ENCODE data around the gene ACTR3C. TPM values are rescaled to one million over a fixed set of nuclear protein-coding genes. Genes with fewer than 3 reads are reported as not detected.

The ACTR3C gene
- total RNA-seq (2022) (22.8 and 26.0 TPM in 2 replicates), Bru-seq, nascent RNA (percentile 75 among the genes with signal in this experiment), BruChase-seq, experiment 1, labeled RNA remaining after a 6-hour chase (percentile 84 among the genes with signal in this experiment), BruChase-seq, experiment 2, labeled RNA remaining after a 2-hour chase (percentile 91 among the genes with signal in this experiment)
- long read RNA-seq, partial matches to known transcripts: 0 of 11 reads
- long read RNA-seq, other reads (novel, unspliced or antisense): 11 of 11 reads

DNA sequence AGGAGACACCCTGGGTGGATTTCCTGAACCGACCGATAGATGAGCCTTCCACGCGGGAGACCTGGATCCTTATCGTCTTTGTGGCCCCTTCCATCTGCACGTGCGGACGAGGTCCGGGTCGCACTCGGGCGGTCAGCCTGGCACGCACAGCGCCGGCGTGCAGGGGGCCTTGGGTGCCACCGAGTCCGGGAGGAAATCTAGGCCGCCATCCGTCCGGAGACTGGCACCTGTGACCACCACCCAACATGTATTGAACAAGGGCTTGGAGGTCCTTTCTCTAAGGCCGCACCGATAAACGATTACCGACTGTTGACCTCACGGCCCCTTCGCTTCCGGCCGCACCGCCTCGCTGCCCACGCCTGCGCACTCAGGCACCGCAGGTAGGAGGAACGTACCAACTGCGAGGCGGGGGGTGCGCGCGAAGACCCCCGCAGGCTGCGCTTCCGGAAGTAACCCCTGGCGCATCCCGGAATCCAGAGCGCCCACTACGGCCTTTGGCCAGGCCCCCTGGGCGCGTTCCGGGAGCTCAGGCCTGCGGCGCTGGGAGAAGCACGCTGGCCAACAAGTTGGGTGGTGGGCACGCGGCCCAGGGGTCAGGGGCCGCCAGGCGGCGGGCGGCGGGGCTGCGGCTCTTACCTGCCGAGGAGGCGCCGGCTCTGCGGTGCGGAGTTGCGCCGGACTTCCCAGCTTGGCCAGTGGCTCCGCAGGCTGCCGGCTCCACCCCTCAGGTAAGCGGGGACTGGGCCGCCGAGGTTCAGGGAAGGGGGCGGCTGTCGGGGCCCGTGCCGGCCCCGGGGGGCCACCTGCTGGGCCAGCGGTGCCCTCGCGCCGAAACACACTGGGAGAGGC lies at the start of gene ACTR3C, which contains the start of gene LRRC61:
Gene ACTR3C, minus strand, starts transcription at position 713 of the 849 bp plus-strand sequence. CDS start 28,249 bp downstream, outside the sequence.
Gene LRRC61, plus strand, starts transcription at position 523 of the 849 bp plus-strand sequence. CDS start 13,507 bp downstream, outside the sequence.
- H3K4me1 Mint-ChIP-seq (ENCODE audit: low read depth, unreplicated experiment): peaks cover 42% of the 10 kb centered on the region
- peaks cover 53% of the 10 kb centered on the region for H3K36me3 Mint-ChIP-seq (ENCODE audit: insufficient read depth, unreplicated experiment)
- peak; percentile 67 for DNase-seq
- H3K27me3 Mint-ChIP-seq (ENCODE audit: unreplicated experiment): no peaks in the 10 kb centered on the region
- CTCF ChIA-PET: interaction anchor here (0.7 to 0.9 kb wide), 2 partner anchors 17 to 32 kb away, joined by 3 read pairs; no protein-coding TSS in a partner anchor
- intact Hi-C loops (cut with micrococcal nuclease; ENCODE audit: unreplicated experiment): no loop called here
- peak within 1 kb of the TSS; percentile 98 for H3K27ac Mint-ChIP-seq (ENCODE audit: unreplicated experiment)
- no peaks in the 10 kb centered on the region for H3K9me3 Mint-ChIP-seq (ENCODE audit: low read depth, unreplicated experiment)
- no TSS peak for BruUV-seq (replicated peaks)
- TF ChIP-seq, protein P1, sequence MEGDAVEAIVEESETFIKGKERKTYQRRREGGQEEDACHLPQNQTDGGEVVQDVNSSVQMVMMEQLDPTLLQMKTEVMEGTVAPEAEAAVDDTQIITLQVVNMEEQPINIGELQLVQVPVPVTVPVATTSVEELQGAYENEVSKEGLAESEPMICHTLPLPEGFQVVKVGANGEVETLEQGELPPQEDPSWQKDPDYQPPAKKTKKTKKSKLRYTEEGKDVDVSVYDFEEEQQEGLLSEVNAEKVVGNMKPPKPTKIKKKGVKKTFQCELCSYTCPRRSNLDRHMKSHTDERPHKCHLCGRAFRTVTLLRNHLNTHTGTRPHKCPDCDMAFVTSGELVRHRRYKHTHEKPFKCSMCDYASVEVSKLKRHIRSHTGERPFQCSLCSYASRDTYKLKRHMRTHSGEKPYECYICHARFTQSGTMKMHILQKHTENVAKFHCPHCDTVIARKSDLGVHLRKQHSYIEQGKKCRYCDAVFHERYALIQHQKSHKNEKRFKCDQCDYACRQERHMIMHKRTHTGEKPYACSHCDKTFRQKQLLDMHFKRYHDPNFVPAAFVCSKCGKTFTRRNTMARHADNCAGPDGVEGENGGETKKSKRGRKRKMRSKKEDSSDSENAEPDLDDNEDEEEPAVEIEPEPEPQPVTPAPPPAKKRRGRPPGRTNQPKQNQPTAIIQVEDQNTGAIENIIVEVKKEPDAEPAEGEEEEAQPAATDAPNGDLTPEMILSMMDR (IDR thresholded peaks at IDR 0.05; ENCODE audit: unreplicated experiment): peak; percentile 23
- H3K4me3 Mint-ChIP-seq (ENCODE audit: low read depth, unreplicated experiment): peak within 1 kb of the TSS; percentile 85

DNA sequence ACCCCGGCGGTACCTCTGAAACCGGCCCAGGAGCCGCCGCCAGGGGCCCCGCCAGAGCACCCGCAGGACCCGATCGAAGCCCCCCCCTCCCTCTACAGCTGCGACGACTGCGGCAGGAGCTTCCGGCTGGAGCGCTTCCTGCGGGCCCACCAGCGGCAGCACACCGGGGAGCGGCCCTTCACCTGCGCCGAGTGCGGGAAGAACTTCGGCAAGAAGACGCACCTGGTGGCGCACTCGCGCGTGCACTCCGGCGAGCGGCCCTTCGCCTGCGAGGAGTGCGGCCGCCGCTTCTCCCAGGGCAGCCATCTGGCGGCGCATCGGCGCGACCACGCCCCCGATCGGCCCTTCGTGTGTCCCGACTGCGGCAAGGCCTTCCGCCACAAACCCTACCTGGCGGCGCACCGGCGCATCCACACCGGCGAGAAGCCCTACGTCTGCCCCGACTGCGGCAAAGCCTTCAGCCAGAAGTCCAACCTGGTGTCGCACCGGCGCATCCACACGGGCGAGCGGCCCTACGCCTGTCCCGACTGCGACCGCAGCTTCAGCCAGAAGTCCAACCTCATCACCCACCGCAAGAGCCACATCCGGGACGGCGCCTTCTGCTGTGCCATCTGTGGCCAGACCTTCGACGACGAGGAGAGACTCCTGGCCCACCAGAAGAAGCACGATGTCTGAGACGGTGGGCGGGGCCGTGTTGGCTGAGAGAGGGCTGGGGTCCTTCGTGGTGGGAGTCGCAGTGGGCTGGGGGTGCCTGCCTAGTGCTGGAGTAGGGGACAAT lies 49.1 kb upstream of the ACTR3C start:
- CTCF ChIA-PET: no interaction called here
- peak overlapping the region; percentile 14 for H3K4me3 Mint-ChIP-seq (ENCODE audit: low read depth, unreplicated experiment)
- DNase-seq: no peak
- no TSS peak for BruUV-seq (replicated peaks)
- peaks cover 83% of the 10 kb centered on the region for H3K36me3 Mint-ChIP-seq (ENCODE audit: insufficient read depth, unreplicated experiment)
- H3K27ac Mint-ChIP-seq (ENCODE audit: unreplicated experiment): peak overlapping the region; percentile 79
- no peaks in the 10 kb centered on the region for H3K27me3 Mint-ChIP-seq (ENCODE audit: unreplicated experiment)
- peaks cover 53% of the 10 kb centered on the region for H3K4me1 Mint-ChIP-seq (ENCODE audit: low read depth, unreplicated experiment)
- TF ChIP-seq, protein P1 (IDR thresholded peaks at IDR 0.05; ENCODE audit: unreplicated experiment): no peak
- no peaks in the 10 kb centered on the region for H3K9me3 Mint-ChIP-seq (ENCODE audit: low read depth, unreplicated experiment)
- intact Hi-C loops (cut with micrococcal nuclease; ENCODE audit: unreplicated experiment): no loop called here

DNA sequence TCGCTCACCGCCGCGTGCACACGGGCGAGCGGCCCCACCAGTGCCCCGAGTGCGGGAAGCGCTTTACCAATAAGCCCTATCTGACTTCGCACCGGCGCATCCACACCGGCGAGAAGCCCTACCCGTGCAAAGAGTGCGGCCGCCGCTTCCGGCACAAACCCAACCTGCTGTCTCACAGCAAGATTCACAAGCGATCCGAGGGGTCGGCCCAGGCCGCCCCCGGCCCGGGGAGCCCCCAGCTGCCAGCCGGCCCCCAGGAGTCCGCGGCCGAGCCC lies 48.6 kb upstream of the ACTR3C start:
- Mint-ChIP-seq H3K27me3 (ENCODE audit: unreplicated experiment) (no peaks in the 10 kb centered on the region), H3K4me3 (ENCODE audit: low read depth, unreplicated experiment) (peak overlapping the region; percentile 14), H3K36me3 (ENCODE audit: insufficient read depth, unreplicated experiment) (peaks cover 81% of the 10 kb centered on the region), H3K9me3 (ENCODE audit: low read depth, unreplicated experiment) (no peaks in the 10 kb centered on the region), H3K27ac (ENCODE audit: unreplicated experiment) (no peak overlapping the region), H3K4me1 (ENCODE audit: low read depth, unreplicated experiment) (peaks cover 47% of the 10 kb centered on the region)
- intact Hi-C loops (cut with micrococcal nuclease; ENCODE audit: unreplicated experiment): no loop called here
- TF ChIP-seq, protein P1 (IDR thresholded peaks at IDR 0.05; ENCODE audit: unreplicated experiment): no peak
- CTCF ChIA-PET: no interaction called here
- BruUV-seq (replicated peaks): no TSS peak
- no peak for DNase-seq

Measured in Calu3 (cell line).